Measurements from ENCODE around the gene NFATC4. TPM values are rescaled to one million over a fixed set of nuclear protein-coding genes. Genes with fewer than 3 reads are reported as not detected.

Gene NFATC4
- total and polyA plus RNA-seq, 2 of the 4 experiments (the other 2 are of a cell fraction), result 15.6 to 35.8 TPM

DNA sequence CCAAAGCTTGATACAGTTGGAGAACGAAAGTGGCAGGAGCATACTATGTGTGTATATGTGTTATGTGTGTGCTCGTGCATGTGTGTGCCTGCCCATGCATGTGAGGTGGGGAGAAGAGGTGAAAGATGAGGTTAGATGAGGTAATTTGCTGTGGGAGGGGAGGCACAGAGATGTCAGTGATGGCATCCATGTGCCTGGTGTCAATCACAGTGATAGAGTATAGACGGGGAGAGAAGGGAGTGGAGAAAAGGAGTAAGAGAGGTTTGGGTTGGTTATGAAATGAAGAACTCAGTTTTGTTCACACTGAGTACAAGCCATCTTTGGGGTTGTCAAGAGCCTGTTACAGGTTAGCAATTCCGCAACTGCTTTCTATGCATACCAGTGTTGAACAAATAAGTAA, 16.2 kb downstream of the NFATC4 start:
- Histone ChIP-seq H3K18ac (ENCODE audit: low read depth, low read length) (no peak overlapping the region), H2BK120ac (ENCODE audit: low read depth, low read length) (no peak overlapping the region), H3K56ac (ENCODE audit: extremely low read depth, insufficient read depth, low read length) (no peak overlapping the region), H4K20me1 (ENCODE audit: insufficient read depth, low read length) (0 out of 2 replicates have a peak, but pooled peaks cover 3% of the 10 kb centered on the region), H3K36me3 (ENCODE audit: control insufficient read depth, insufficient read depth, low read length) (no peaks in the 10 kb centered on the region), H3K9me1 (ENCODE audit: insufficient read depth, low read length) (peaks cover 3% of the 10 kb centered on the region; the same call in 1 of the 2 replicates), H4K8ac (ENCODE audit: low read depth in 2 of 2, low read length in 2 of 2) (no peak overlapping the region), H2AK5ac (ENCODE audit: low read depth, low read length) (no peak overlapping the region), H2BK15ac (ENCODE audit: low read depth, low read length) (no peak overlapping the region), H3K27ac (ENCODE audit: insufficient read depth, low read length) (no peak overlapping the region), H4K91ac (ENCODE audit: insufficient read depth, low read depth, low read length) (no peak overlapping the region), H2BK5ac (ENCODE audit: low read depth, low read length, poor library complexity, severe bottlenecking) (no peak overlapping the region), H3K23ac (ENCODE audit: low read depth, low read length) (no peak overlapping the region), H3K27me3 (ENCODE audit: control insufficient read depth, insufficient read depth, low read length) (peaks cover 10% of the 10 kb centered on the region), H2AFZ (replicated peaks; ENCODE audit: low read length, poor library complexity) (no peak overlapping the region), H2BK20ac (ENCODE audit: low read depth, low read length) (no peak overlapping the region), H3K4me3 (ENCODE audit: insufficient read depth, low read depth, low read length) (no peak overlapping the region), H3K4ac (ENCODE audit: low read depth, low read length) (no peak overlapping the region), H3K79me1 (ENCODE audit: low read depth in 1 of 2, low read length in 2 of 2) (no peaks in the 10 kb centered on the region), H3K9ac (ENCODE audit: low read depth, low read length) (no peak overlapping the region), H4K5ac (ENCODE audit: low read depth, low read length) (no peak overlapping the region), H3K4me2 (ENCODE audit: low read depth, low read length) (no peak overlapping the region), H3K14ac (replicated peaks; ENCODE audit: low read depth, low read length) (no peak overlapping the region; the same call in 1 of the 2 replicates), H3K9me3 (ENCODE audit: control insufficient read depth, insufficient read depth, low read length) (no peaks in the 10 kb centered on the region), H3K4me1 (ENCODE audit: control insufficient read depth, insufficient read depth, low read length) (peaks cover 3% of the 10 kb centered on the region), H2AK9ac (replicated peaks; ENCODE audit: low read depth, low read length, poor library complexity) (no peak overlapping the region)
- ATAC-seq (ENCODE audit: low read depth), result no peak
- DNase-seq, result no peak
- no TSS peak for BruUV-seq (replicated peaks)
- CTCF ChIA-PET, result interaction anchor here (0.6 kb wide), 1 partner anchor 13 kb away, joined by 3 read pairs; no protein-coding TSS in a partner anchor
- in situ Hi-C loops (cut with MboI; ENCODE audit: low sequenced_read_pairs) (no loop called here), dilution Hi-C loops (cut with HindIII; ENCODE audit: low sequenced_read_pairs, unreplicated experiment) (no loop called here), intact Hi-C loops (cut with micrococcal nuclease) (no loop called here)
- POLR2A ChIA-PET (ENCODE audit: unreplicated experiment), result no interaction called here
- no peak for TF ChIP-seq CEBPB (IDR thresholded peaks at IDR 0.05; ENCODE audit: low read depth, low read length)
- no peak for TF ChIP-seq CTCF (conservative IDR thresholded peaks at IDR 0.05; ENCODE audit: low read depth, low read length)
- no peak for TF ChIP-seq ELK1 (IDR thresholded peaks at IDR 0.05; ENCODE audit: borderline replicate concordance, low read depth, low read length)
- no peak for TF ChIP-seq RCOR1 (IDR thresholded peaks at IDR 0.05; ENCODE audit: insufficient replicate concordance, low read length)
- TF ChIP-seq, protein P1, sequence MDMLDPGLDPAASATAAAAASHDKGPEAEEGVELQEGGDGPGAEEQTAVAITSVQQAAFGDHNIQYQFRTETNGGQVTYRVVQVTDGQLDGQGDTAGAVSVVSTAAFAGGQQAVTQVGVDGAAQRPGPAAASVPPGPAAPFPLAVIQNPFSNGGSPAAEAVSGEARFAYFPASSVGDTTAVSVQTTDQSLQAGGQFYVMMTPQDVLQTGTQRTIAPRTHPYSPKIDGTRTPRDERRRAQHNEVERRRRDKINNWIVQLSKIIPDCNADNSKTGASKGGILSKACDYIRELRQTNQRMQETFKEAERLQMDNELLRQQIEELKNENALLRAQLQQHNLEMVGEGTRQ (IDR thresholded peaks at IDR 0.05; ENCODE audit: low read depth, low read length), result no peak
- no peak for TF ChIP-seq BHLHE40 (IDR thresholded peaks at IDR 0.05; ENCODE audit: low read depth, low read length)
- TF ChIP-seq CHD1 (IDR thresholded peaks at IDR 0.05; ENCODE audit: low read depth, low read length), result no peak
- TF ChIP-seq MXI1 (IDR thresholded peaks at IDR 0.05; ENCODE audit: borderline replicate concordance, low read depth, low read length), result no peak
- TF ChIP-seq SMC3 (IDR thresholded peaks at IDR 0.05; ENCODE audit: low read depth, low read length), result no peak
- no peak for TF ChIP-seq RAD21 (IDR thresholded peaks at IDR 0.05; ENCODE audit: low read length)
- TF ChIP-seq MAFK (IDR thresholded peaks at IDR 0.05; ENCODE audit: low read depth, low read length), result no peak
- no peak for TF ChIP-seq RFX5 (IDR thresholded peaks at IDR 0.05; ENCODE audit: low read depth, low read length)
- WGBS, 2 experiments (ENCODE audit: extremely low coverage in 2 of 2, insufficient read length in 1 of 2), result 72 to 100% methylated on average over 1 to 3 of the region's 4 CpGs

Data from IMR-90 (cell line).